HFF-Myc (cell line): ENCODE measurements around the gene MOB1B.
"Not testable (repeated sequence)": the region's sequence is repeated elsewhere in the genome, so short reads cannot be mapped to it uniquely, and the experiment has no call there.

Experiments used
- DNase-seq: peaks from one replicate; pipeline ENCODE4 v3.0.0-alpha.2; 2011; ENCODE audit warnings: low read depth; ENCODE audit errors: extremely low read depth
- H3K4me3 ChIP-seq: replicated peaks from 2 replicates; pipeline ENCODE4 v1.5.1; 2011; ENCODE audit warnings: low read depth, mild to moderate bottlenecking, control low read depth, low read length
- CTCF ChIP-seq: IDR thresholded peaks from 2 replicates; pipeline ENCODE4 v1.5.1; 2012; ENCODE audit warnings: mild to moderate bottlenecking, low read depth, low read length, control low read depth; ENCODE audit errors: missing control alignments

MOB1B gene

GRCh38 chr4:70993181-70994068, 91.3 kb downstream of the MOB1B start, which contains the start of gene DCK:
TSS of gene DCK (plus strand) at chr4:70993649. CDS start at chr4:70993836, 187 bp downstream.
- no peak for TF ChIP-seq CTCF
- peak within 1 kb of the TSS; percentile 82 for H3K4me3 ChIP-seq
- peak; percentile 46 for DNase-seq

GRCh38 chr4:70994069-70994366, 91.8 kb downstream of the MOB1B start:
- no peak for TF ChIP-seq CTCF
- no peak for DNase-seq
- H3K4me3 ChIP-seq: peak overlapping the region; percentile 82

GRCh38 chr4:70994387-70995099, 92.4 kb downstream of the MOB1B start:
- DNase-seq: no peak
- peak overlapping the region; percentile 82 for H3K4me3 ChIP-seq
- no peak for TF ChIP-seq CTCF

DNA sequence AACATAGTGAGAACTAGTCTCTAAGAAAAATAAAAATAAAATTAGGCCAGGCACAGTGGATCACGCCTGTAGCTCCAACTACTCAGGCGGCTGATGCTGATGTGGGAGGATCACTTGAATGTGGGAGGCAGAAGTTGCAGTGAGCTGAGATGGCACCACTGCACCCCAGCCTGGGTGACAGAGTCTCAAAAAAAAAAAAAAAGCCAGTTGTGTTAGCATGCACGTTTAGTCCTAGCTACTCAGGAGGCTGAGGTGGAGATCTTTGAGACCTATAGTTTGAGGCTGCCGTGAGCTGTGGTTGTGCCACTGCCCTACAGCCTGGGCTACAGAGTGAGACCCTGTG, 93.8 kb downstream of the MOB1B start:
- peak overlapping the region; percentile 6 for H3K4me3 ChIP-seq
- no peak for TF ChIP-seq CTCF
- DNase-seq: no peak

- TF ChIP-seq CTCF: no peak
- H3K4me3 ChIP-seq: no peak overlapping the region
- DNase-seq: no peak
These were observed 94.9 kb downstream of the MOB1B start for GRCh38 chr4:70997036-70997435.

DNA sequence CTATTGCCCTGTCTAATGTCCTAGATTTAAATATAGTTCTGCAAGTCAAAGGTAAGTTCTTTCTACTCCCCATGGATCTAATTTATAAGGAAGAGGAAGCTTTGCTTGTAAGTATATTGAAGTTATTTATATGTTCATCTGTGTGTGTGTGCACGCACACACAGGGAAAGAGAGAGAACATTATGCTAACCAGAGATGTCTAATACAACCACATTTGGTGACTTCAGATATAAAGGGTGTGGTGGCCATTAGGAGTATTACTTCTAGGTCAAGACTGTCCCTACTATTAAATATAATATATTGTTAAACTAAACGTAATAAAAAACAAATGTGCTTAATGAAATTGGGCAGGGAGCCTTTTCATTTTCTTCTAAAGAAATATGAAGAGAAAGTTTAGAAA, 95.4 kb downstream of the MOB1B start:
- no peak overlapping the region for H3K4me3 ChIP-seq
- no peak for TF ChIP-seq CTCF
- DNase-seq: no peak

DNA sequence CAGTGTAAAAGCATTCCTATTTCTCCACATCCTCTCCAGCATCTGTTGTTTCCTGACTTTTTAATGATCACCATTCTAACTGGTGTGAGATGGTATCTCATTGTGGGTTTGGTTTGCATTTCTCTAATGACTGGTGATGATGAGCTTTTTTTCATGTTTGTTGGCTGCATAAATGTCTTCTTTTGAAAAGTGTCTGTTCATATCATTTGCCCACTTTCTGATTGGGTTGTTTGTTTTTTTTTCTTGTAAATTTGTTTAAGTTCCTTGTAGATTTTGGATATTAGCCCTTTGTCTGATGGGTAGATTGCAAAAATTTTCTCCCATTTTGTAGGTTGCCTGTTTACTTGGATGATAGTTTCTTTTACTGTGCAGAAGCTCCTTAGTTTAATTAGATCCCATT, 97.5 kb downstream of the MOB1B start:
- not testable (repeated sequence) for DNase-seq

DNA sequence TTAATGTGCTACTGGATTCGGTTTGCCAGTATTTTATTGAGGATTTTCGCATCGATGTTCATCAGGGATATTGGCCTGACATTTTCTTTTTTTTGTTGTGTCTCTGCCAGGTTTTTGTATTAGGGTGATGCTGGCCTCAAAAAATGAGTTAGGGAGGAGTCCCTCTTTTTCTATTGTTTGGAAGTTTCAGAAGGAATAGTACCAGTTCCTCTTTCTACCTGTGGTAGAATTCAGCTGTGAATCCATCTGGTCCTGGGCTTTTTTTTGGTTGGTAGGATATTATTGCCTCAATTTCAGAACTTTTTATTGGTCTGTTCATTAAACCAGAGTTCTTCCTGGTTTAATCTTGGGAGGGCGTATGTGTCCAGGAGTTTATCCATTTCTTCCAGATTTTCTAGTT, 99.2 kb downstream of the MOB1B start:
- not testable (repeated sequence) for DNase-seq, H3K4me3 ChIP-seq

More for the DNA sequence above, 97.5 kb downstream of the MOB1B start:
- not testable (repeated sequence) for H3K4me3 ChIP-seq
